HepG2 (cell line): ENCODE measurements around the gene GTF2A1L.

Experiments used
- CBX2 ChIP-seq, 2 experiments: fragments of 200-600 bp in 1 of 2; sonication (generic); formaldehyde crosslinking in 1 of 2; IDR thresholded peaks; 2 replicates each; pipeline versions ENCODE4 v1.7.0 to v1.8.1; 2018 to 2022; ENCODE audit warnings: low read depth in 2 of 2, low read length in 1 of 2, mild to moderate bottlenecking in 1 of 2, missing genetic modification reagents in 1 of 2
- RAD21 ChIP-seq: fragments of 450-650 bp; formaldehyde crosslinking; IDR thresholded peaks from 2 replicates; pipeline ENCODE4 v1.5.0; 2020; ENCODE audit warnings: mild to moderate bottlenecking
- STAG1 ChIP-seq: sonication (generic); formaldehyde crosslinking; IDR thresholded peaks from 2 replicates; pipeline ENCODE4 v1.4.0; 2020; ENCODE audit warnings: missing genetic modification reagents
- TAF15 ChIP-seq: fragments of 200-400 bp; formaldehyde crosslinking; IDR thresholded peaks from one replicate; pipeline ENCODE4 v1.6.1; 2018; ENCODE audit warnings: mild to moderate bottlenecking, low read depth, low read length; ENCODE audit not compliant: poor library complexity, severe bottlenecking
- ZNF441 ChIP-seq: sonication (generic); formaldehyde crosslinking; IDR thresholded peaks from 2 replicates; pipeline ENCODE4 v1.7.0; 2021; ENCODE audit warnings: missing genetic modification reagents, borderline replicate concordance

DNA sequence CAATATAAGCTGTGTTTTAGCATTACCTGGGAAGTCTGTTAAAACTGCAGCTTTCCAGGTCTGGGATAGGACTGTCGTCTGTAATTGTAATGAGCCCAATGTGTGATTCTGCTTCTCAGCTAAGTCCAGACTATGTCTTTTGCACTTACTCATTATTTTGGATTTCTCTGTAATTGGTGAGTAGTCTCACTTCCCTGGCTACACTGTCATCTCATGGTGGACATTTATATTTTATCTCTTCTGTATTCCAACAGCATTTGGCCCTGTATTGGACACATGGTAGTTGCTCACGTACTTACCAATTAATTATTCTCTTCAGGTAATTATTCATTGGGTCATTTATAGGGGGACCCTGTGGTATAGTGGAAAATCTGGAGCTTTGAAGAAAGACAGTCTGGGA is 109.9 kb downstream of the GTF2A1L start:
- no peak for TF ChIP-seq ZNF441 (CRISPR knock-in tag)
- no peak for TF ChIP-seq TAF15
- no peak for TF ChIP-seq STAG1 (CRISPR knock-in tag)
- no peak for TF ChIP-seq RAD21 (CRISPR knock-in tag)
- TF ChIP-seq CBX2 (IDR thresholded peaks at IDR 0.05; ENCODE audit: low read depth, low read length) = no peak
- no peak for TF ChIP-seq CBX2 (CRISPR knock-in tag; IDR thresholded peaks at IDR 0.05; ENCODE audit: low read depth)
